Thoracic aorta (tissue), 2 donors: ENCODE results near the gene PSMA2. TPM values are rescaled to one million over a fixed set of nuclear protein-coding genes. Genes with fewer than 3 reads are reported as not detected.

Source experiments
- ATAC-seq: fragments of 150-250 bp; one replicate; pipeline ENCODE4 v1.8.0; 2017; ENCODE audit warnings: low read depth; ENCODE audit not compliant: insufficient number of reproducible peaks, low FRiP score
- DNase-seq: peaks from one replicate; pipeline ENCODE4 v3.0.0-alpha.2; 2020; ENCODE audit warnings: low spot score
- H3K27ac ChIP-seq, 2 donors: fragments of 200-600 bp; sonication (generic); 1 replicate in 1 of 2; 2 replicates in 1 of 2; pipeline ENCODE4 v1.5.1; 2016; ENCODE audit warnings: mild to moderate bottlenecking in 2 of 2, moderate library complexity in 2 of 2
- H3K27me3 ChIP-seq: fragments of 200-600 bp; sonication (generic); replicated peaks from 2 replicates; pipeline ENCODE4 v1.6.0; 2016; ENCODE audit warnings: mild to moderate bottlenecking; ENCODE audit not compliant: insufficient read depth
- H3K36me3 ChIP-seq: fragments of 200-600 bp; sonication (generic); one replicate; pipeline ENCODE4 v1.5.1; 2016
- H3K4me1 ChIP-seq, 2 donors: fragments of 200-600 bp; sonication (generic); 1 replicate in 1 of 2; 2 replicates in 1 of 2; pipeline versions ENCODE4 v1.5.1 to v1.6.0; 2016; ENCODE audit warnings: low read depth in 2 of 2, mild to moderate bottlenecking in 1 of 2; ENCODE audit not compliant: control insufficient read depth in 1 of 2
- H3K4me3 ChIP-seq: fragments of 200-600 bp; sonication (generic); 2 replicates; pipeline ENCODE4 v1.5.1; 2016; ENCODE audit warnings: mild to moderate bottlenecking
- H3K9me3 ChIP-seq: fragments of 200-600 bp; sonication (generic); 2 replicates; pipeline ENCODE4 v1.5.1; 2016
- total RNA-seq, 2 donors: library from RNA; depleted of rRNA; stranded (reverse); fragments of >200 nt; gene quantifications; one replicate each; pipeline versions ENCODE4 v1.1.0 to v1.2.3, GENCODE V29; 2016
- TF ChIP-seq, protein P1 (sequence below): fragments of 200-600 bp; sonication (generic); IDR thresholded peaks from one replicate; pipeline ENCODE4 v1.5.1; 2019; ENCODE audit warnings: antibody characterized with exemption

The PSMA2 gene
- total RNA-seq, 2 donors from 2014 or later: 30.2 to 53.6 TPM

DNA sequence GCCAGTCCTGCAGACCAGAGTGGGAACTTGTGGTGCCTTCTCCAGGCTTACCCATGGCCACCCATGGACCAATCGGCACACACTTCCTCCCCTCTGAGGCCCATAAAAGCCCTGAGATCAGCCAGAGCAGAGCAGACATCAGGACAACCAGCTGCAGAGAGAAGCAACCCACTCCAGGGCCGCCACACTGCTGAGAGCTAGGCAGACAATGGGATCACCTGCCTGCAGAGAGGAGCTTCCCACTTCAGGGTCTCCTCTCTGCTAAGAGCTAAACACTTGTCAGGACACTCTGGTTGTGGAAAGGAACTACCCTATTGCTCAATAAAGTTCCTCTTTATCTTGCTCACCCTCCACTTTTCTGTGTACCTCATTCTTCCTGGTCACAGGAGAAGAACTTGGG, 54.1 kb downstream of the PSMA2 start:
- no peak for ATAC-seq
- Histone ChIP-seq H3K27me3 (no peaks in the 10 kb centered on the region), H3K36me3 (no peaks in the 10 kb centered on the region), H3K4me1 (no peaks in the 10 kb centered on the region), H3K4me3 (no peak overlapping the region), H3K9me3 (no peaks in the 10 kb centered on the region), H3K27ac (no peak overlapping the region)
- DNase-seq: no peak
- TF ChIP-seq, protein P1, sequence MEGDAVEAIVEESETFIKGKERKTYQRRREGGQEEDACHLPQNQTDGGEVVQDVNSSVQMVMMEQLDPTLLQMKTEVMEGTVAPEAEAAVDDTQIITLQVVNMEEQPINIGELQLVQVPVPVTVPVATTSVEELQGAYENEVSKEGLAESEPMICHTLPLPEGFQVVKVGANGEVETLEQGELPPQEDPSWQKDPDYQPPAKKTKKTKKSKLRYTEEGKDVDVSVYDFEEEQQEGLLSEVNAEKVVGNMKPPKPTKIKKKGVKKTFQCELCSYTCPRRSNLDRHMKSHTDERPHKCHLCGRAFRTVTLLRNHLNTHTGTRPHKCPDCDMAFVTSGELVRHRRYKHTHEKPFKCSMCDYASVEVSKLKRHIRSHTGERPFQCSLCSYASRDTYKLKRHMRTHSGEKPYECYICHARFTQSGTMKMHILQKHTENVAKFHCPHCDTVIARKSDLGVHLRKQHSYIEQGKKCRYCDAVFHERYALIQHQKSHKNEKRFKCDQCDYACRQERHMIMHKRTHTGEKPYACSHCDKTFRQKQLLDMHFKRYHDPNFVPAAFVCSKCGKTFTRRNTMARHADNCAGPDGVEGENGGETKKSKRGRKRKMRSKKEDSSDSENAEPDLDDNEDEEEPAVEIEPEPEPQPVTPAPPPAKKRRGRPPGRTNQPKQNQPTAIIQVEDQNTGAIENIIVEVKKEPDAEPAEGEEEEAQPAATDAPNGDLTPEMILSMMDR: no peak

DNA sequence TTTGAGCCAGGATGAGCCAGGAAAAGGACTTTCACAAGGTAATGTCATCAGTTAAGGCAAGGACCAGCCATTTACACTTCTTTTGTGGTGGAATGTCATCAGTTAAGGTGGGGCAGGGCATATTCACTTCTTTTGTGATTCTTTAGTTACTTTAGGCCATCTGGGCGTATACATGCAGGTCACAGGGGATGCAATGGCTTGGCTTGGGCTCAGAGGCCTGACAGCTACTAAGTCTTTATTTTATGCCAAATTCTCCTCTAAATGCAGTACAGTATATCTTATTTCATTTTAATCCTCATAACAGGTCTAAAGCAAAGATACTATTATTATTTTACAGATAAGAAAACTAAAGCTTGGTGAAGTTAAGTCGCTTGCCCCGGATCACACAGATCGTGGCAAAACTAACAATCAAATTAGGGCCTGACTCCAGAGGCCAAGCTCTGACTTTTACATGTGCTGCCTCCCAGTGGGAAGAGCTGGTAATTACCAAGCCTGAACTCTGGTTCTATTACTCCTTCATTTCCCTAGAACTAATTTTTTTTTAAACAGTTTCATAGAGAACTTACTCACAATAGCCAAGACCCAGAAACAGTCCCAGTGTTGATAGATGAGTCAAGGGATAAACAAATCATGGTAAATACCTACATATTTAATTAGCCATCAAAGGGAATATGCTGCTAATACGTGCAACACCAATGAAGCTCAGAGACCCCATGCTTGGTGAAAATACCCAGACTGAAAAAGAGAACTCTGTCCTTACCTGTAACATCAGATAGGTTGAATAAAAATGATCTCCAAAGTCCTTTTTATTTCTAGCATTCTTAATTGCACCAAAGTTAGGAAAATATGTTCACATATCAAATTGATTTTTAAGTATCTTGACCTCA, 55.5 kb downstream of the PSMA2 start:
- no peaks in the 10 kb centered on the region for H3K4me1 ChIP-seq
- H3K27ac ChIP-seq: no peak overlapping the region
- no peak overlapping the region for H3K4me3 ChIP-seq
- H3K36me3 ChIP-seq: no peaks in the 10 kb centered on the region
- H3K27me3 ChIP-seq: no peaks in the 10 kb centered on the region
- TF ChIP-seq, protein P1: peak; percentile 71
- no peaks in the 10 kb centered on the region for H3K9me3 ChIP-seq
- ATAC-seq (no peak), DNase-seq (no peak)

DNA sequence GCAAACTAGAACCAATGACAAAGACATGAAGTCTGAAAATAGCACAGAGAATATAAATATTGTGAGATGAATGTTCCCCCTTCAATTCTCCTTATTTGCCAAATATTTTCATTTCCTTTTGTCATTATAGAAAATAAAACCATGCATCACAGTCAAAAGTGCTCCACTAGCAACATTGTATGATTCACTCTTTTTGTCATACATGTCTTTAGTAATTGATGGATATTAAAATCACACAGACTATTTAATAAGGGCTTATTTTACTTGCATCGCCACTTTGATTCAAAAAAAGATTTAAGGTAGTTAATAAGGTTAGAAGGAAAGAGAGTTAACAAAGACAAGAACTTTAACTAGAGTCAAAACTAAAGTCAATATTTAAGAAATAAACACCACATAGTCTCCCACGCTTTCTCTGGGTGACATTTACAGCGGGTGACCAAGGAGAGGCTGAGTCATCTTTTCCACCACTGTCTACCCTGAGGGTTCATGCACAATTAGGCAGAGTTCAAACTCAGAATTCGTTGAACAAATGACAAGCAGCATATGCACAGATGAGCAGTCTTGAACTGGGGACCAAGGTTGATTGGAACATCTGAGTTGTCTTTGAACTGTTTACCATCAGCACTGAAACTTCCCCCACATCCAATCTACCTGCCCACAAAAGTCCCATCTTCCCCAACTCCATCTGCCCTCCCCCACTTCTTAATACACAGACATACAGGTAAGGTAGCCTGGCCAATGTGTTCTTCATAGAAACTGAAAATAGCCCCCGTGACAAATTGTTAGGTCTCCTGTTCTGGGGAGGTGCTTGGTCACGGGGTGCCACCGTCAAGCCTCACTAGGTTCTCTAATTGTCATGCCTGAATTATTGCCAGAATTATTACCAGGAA, 62.6 kb downstream of the PSMA2 start:
- ATAC-seq (no peak), DNase-seq (no peak)
- Histone ChIP-seq H3K36me3 (no peaks in the 10 kb centered on the region), H3K4me3 (no peak overlapping the region), H3K4me1 (peaks cover 0 to 12% of the 10 kb centered on the region in 2 donors), H3K27me3 (no peaks in the 10 kb centered on the region), H3K9me3 (peaks cover 5% of the 10 kb centered on the region), H3K27ac (no peak overlapping the region)
- TF ChIP-seq, protein P1: no peak

DNA sequence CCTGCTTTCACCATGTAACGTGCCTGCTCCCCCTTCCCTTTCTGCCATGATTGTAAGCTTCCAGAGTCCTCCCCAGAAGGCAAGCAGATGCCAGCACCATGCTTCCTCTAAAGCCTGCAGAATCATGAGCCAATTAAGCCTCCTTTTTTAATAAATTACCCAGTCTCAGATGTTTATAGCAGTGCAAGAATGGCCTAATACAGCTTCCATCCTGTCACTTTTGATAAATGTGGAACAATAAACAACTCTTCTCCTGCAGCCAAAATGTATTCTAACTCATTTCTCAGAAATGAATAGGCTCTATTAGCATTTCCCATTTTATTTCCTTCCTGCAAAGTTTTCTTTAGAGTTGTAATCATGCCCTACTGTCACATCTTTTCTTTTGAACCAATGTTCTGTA, 63.5 kb downstream of the PSMA2 start:
- TF ChIP-seq, protein P1: no peak
- no peak overlapping the region for H3K4me3 ChIP-seq
- H3K27ac ChIP-seq: no peak overlapping the region
- no peak for DNase-seq
- ATAC-seq: no peak
- H3K4me1 ChIP-seq: peaks cover 0 to 12% of the 10 kb centered on the region in 2 donors
- H3K9me3 ChIP-seq: peaks cover 5% of the 10 kb centered on the region
- H3K36me3 ChIP-seq: no peaks in the 10 kb centered on the region
- no peaks in the 10 kb centered on the region for H3K27me3 ChIP-seq

Other genes starting within 250 kb of the PSMA2 start
- 10 to 100 TPM; 17.1 to 18.1 TPM for gene C7orf25, start 20.1 kb downstream of the PSMA2 start, total RNA-seq
- gene MRPL32, start 202 bp upstream of the PSMA2 start, total RNA-seq: 10 to 100 TPM; 38.3 to 54.8 TPM
- gene HECW1, start 180.5 kb upstream of the PSMA2 start, total RNA-seq: 1 to 10 TPM in 1 of 2 donors, under 1 TPM in 1; 0.28 to 2.3 TPM